ENCODE data around the gene CHCHD1. TPM values are rescaled to one million over a fixed set of nuclear protein-coding genes. Genes with fewer than 3 reads are reported as not detected.
A peak's percentile ranks its signal among the peaks of the same experiment; 100 is the strongest.

The CHCHD1 gene
- polyA plus RNA-seq, 2 of the 4 experiments (the other 2 are of a cell fraction): 75.4 to 80.6 TPM

- ATAC-seq: peak; percentile 69 to 74
- H3K4me2 ChIP-seq: peak overlapping the region; percentile 92
- no peak for FAIRE-seq
- no peak for TF ChIP-seq BCL3 (IDR thresholded peaks at IDR 0.05)
- TF ChIP-seq RAD21 (conservative IDR thresholded peaks at IDR 0.05 in 1 of 2, IDR thresholded peaks at IDR 0.05 in 1 of 2): no peak
- no peak for TF ChIP-seq FOXS1 (CRISPR knock-in tag; IDR thresholded peaks at IDR 0.05)
- no peak for TF ChIP-seq HOXA7 (CRISPR knock-in tag; IDR thresholded peaks at IDR 0.05)
- TF ChIP-seq MAFK (IDR thresholded peaks at IDR 0.05; ENCODE audit: partially characterized antibody): no peak
- TF ChIP-seq RCOR1 (IDR thresholded peaks at IDR 0.05; ENCODE audit: low read depth, low read length): no peak
- TF ChIP-seq EHMT2 (IDR thresholded peaks at IDR 0.05; ENCODE audit: low read depth): no peak
- TF ChIP-seq ZNF302 (CRISPR knock-in tag; IDR thresholded peaks at IDR 0.05): no peak
- no peak for TF ChIP-seq USF2 (IDR thresholded peaks at IDR 0.05)
- TF ChIP-seq KDM5A (IDR thresholded peaks at IDR 0.05): no peak; the same call in 1 of the 2 replicates
- no peak for TF ChIP-seq FOSB (CRISPR knock-in tag; IDR thresholded peaks at IDR 0.05)
- peak; percentile 55 to 65 for DNase-seq (ENCODE audit: low read depth in 1 of 2, low spot score in 1 of 2)
- peaks cover 35% of the 10 kb centered on the region for H3K4me1 ChIP-seq
- peak overlapping the region; percentile 90 to 94 for H3K27ac ChIP-seq
- no peaks in the 10 kb centered on the region for H3K9me3 ChIP-seq
- ChIA-PET CTCF (no interaction called here), POLR2A (interaction anchor here (1.8 to 4.3 kb wide), 2 partner anchors 14 to 27 kb away, joined by 7 to 45 read pairs; a partner anchor contains a TSS)
- 3% methylated on average over 10 of the region's 10 CpGs for WGBS (ENCODE audit: missing lambda C conversion rate)
- H3K4me3 ChIP-seq: peak overlapping the region; percentile 72
Measured at GRCh38 chr10:73744664-73744975, 37.2 kb upstream of the CHCHD1 start.

- POLR2A ChIA-PET: no interaction called here
- ATAC-seq (no peak), DNase-seq (ENCODE audit: low read depth in 1 of 2, low spot score in 1 of 2) (no peak), FAIRE-seq (no peak)
- CTCF ChIA-PET: interaction anchor here (0.7 to 0.9 kb wide), 2 partner anchors 34 to 103 kb away, joined by 3 read pairs; no protein-coding TSS in a partner anchor
- 89% methylated on average over 2 of the region's 2 CpGs for WGBS (ENCODE audit: missing lambda C conversion rate)
- H3K4me3 ChIP-seq: no peak overlapping the region
- no peaks in the 10 kb centered on the region for H3K9me3 ChIP-seq
- H3K4me2 ChIP-seq: no peak overlapping the region
- peaks cover 26% of the 10 kb centered on the region for H3K4me1 ChIP-seq
- TF ChIP-seq REST (IDR thresholded peaks at IDR 0.05): no peak
- no peak for TF ChIP-seq ATOH8 (CRISPR knock-in tag; IDR thresholded peaks at IDR 0.05; ENCODE audit: low read depth)
- TF ChIP-seq CBX2 (IDR thresholded peaks at IDR 0.05; ENCODE audit: borderline replicate concordance, low read depth): no peak
- TF ChIP-seq MAZ (IDR thresholded peaks at IDR 0.05; ENCODE audit: borderline replicate concordance, low read depth, low read length): no peak
- TF ChIP-seq ZFP36 (IDR thresholded peaks at IDR 0.05; ENCODE audit: borderline replicate concordance, partially characterized antibody): no peak
- TF ChIP-seq BHLHE40 (IDR thresholded peaks at IDR 0.05; ENCODE audit: low read depth, low read length): no peak
- no peak for TF ChIP-seq CBX8 (IDR thresholded peaks at IDR 0.05)
- no peak for TF ChIP-seq FOSB (CRISPR knock-in tag; IDR thresholded peaks at IDR 0.05)
- no peak for TF ChIP-seq USF2 (IDR thresholded peaks at IDR 0.05)
- H3K27ac ChIP-seq: no peak overlapping the region
Measured at GRCh38 chr10:73746721-73747120, 35.1 kb upstream of the CHCHD1 start.

Data from A549 (cell line).